OCI-M2 (cell line): ENCODE measurements around the gene PSMD6.

Source experiments
- DNase-seq: peaks from one replicate; lab custom pipeline; 2025; ENCODE audit not compliant: unreplicated experiment; lab: John Stamatoyannopoulos, UW

PSMD6 gene

GRCh38 chr3:64023187-64023860 is at the start of gene PSMD6:
Gene PSMD6 (minus strand): TSS chr3:64023494. CDS start chr3:64023419, 75 bp downstream.
- DNase-seq = peak; percentile 36

- DNase-seq = no peak
Measured at GRCh38 chr3:64072126-64072525, 48.8 kb upstream of the PSMD6 start.

GRCh38 chr3:64070704-64071103 is 47.4 kb upstream of the PSMD6 start:
- no peak for DNase-seq

GRCh38 chr3:64067506-64068346 is 44.4 kb upstream of the PSMD6 start:
- DNase-seq = no peak

- DNase-seq = no peak
Measured at GRCh38 chr3:64064804-64065203, 41.5 kb upstream of the PSMD6 start.

- DNase-seq = no peak
Measured at GRCh38 chr3:64063983-64064438, 40.7 kb upstream of the PSMD6 start.

GRCh38 chr3:64063207-64063982 is 40.1 kb upstream of the PSMD6 start:
- DNase-seq = no peak

GRCh38 chr3:64061628-64062027 is 38.3 kb upstream of the PSMD6 start:
- no peak for DNase-seq

- no peak for DNase-seq
Measured at GRCh38 chr3:64059484-64060175, 36.3 kb upstream of the PSMD6 start.

GRCh38 chr3:64058566-64058965 is 35.3 kb upstream of the PSMD6 start:
- DNase-seq = no peak

- DNase-seq = no peak
Measured at GRCh38 chr3:64057231-64057630, 33.9 kb upstream of the PSMD6 start.

GRCh38 chr3:64056606-64057180 is 33.4 kb upstream of the PSMD6 start:
- DNase-seq = no peak

- no peak for DNase-seq
Measured at GRCh38 chr3:64055076-64055475, 31.8 kb upstream of the PSMD6 start.

- DNase-seq = no peak
Measured at GRCh38 chr3:64054488-64054887, 31.2 kb upstream of the PSMD6 start.

GRCh38 chr3:64053581-64053980 is 30.3 kb upstream of the PSMD6 start:
- DNase-seq = no peak

- DNase-seq = no peak
Measured at GRCh38 chr3:64053117-64053516, 29.8 kb upstream of the PSMD6 start.

- DNase-seq = no peak
Measured at GRCh38 chr3:64049832-64050231, 26.5 kb upstream of the PSMD6 start.

- DNase-seq = no peak
Measured at GRCh38 chr3:64049136-64049535, 25.8 kb upstream of the PSMD6 start.

- DNase-seq = no peak
Measured at GRCh38 chr3:64048631-64049061, 25.4 kb upstream of the PSMD6 start.

GRCh38 chr3:64047787-64048186 is 24.5 kb upstream of the PSMD6 start:
- DNase-seq = no peak
